Measurements from ENCODE around the gene LPAR1.

Gene LPAR1

DNA sequence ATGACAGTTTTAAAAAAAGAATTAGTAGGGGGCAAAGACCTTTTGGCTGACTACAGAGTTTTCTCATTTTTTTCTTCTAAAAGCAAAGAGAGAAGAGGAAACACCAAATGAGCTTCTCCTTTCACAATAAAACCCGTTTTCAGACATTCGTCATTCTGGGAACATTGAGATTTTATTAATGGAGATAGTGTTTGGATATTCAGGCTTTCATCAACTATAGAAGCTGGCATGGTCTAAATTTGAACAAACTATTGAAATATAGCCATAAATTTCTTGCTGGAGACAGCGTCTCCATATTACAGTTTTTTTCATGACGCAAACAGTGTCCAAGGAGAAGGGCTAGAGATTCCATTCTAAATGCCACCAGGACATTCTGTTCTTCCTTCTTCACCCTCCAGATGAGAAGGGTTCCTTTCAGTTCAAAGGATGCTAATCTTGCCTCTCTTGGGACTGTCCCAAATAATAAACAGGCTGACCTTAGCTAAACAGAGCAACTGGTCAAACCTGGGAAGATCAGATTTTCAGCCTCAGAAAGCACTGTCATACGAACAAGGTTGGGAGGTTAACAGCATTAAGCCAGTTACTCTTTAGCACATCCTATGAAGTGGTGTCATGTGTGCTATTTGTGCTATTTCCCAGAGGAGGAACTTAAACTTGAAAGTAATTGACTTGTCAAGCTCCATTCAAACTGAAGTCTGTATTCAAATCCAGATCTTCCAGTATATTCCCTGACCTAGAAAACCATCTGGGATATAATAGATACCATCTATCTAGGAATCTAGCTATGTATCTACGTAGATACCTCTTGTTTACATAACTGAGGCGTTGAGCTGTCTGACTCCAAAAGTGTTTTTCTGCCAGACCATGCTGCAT, 125.6 kb downstream of the LPAR1 start:
- DNase-seq, result no peak

DNA sequence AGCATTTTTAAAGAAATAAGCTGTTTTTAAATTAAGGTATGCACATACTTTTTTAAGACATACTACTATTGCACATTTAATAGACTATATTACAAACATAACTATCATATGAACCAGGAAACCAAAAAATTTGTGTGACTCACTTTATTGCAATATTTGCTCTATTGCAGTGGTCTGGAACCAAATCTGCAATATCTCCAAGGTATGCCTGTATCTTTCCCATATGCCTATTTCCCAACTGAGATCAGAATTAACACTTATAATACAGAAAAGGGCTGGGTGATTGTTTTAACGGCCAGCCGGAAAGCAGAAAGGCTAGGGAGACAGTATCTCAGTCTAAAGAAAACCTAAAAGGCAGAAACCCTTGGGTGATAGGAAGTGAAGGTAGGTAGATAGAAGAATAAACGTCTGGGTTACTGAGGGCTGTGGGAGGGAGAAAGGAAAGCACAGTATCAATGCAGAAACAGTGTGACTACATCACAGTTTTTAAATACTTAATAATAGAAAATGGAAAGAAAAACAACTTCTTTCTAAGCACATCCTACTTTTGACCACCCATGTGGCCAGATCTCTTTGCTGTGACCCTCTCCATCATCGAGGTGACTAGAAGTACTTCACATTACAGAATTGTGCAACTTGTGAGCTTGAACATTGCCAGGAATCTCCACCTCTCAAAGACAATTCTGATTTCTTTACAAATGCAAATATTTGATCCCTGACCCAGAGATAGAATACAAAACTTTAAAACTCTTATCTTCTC, 126.4 kb downstream of the LPAR1 start:
- no peak for DNase-seq

DNA sequence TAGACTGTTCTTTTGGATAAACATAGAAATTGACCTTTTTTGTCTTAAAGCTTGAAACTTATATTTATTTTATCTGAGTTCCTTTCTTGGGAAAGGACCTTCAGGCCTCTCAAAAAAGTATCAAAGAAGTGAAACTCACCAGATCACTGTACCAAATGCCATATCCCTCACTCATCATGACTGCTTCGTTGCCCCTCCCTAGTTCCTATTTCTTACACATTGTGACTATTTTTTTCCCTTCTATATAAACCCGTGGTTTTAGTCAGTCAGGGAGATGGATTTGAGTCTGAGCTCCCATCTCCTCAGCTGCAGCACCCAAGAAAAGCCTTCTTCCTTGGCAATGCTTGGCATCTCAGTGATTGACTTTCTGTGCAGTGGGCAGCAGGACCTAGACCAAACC, 129.4 kb downstream of the LPAR1 start:
- DNase-seq, result no peak

DNA sequence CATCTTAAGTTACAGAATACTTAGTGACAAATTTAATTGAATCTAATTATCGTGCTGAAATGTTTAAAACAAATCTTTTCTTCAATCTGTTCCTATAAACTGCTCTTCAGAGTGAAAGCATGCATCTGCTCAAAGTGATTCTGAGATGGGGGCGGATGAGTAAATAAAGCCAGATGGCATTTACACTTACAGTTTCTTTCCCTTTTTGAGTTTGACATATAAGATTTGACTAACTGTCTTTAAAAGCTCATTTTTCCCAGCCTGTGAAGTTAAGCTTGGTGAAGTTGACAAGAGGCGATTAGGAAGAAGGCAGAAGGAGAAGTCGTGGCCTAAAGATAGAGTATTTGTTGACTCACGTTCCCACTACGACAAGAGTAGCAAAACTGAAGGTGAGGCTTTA, 137.4 kb downstream of the LPAR1 start:
- DNase-seq, result no peak

DNA sequence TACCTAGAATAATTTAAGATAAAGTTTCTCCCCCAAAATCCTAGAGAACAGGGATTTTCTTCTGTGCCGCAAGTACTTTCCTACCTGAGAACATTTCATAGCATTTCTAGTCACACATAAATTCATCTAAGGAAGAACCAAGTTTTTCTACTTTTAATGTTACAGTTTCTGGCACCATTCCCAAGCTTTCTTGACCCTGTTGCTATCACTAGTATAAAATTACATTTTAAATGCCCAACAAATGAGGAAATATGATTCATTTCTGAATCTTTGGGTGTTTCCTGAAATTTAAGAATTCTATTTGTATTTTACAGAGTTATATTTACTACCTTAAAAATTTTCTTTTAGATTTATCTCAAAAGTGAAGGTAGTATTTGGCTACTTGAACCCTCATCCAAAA, 137.8 kb downstream of the LPAR1 start:
- DNase-seq, result no peak

DNA sequence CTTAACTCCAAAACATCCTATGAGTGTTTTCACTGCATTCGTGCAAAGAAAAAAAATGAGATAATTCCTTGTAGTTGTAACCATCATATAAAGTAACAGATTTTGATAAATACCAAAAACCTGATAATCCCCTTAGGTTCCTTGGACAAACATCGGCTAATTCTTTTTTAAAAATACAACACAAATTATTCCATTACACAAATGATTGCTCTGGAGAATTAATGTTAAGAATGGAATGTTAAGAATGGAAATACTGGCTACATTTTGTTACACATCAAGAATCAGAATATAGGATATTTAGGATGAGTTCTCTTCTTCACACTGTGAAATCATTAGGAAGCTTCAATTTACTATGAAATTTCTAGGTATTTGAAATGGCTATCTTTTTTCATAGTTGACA, 139.4 kb downstream of the LPAR1 start:
- DNase-seq, result no peak

GRCh38 chr9:110898358-110898757, 139.9 kb downstream of the LPAR1 start:
- DNase-seq, result no peak

DNA sequence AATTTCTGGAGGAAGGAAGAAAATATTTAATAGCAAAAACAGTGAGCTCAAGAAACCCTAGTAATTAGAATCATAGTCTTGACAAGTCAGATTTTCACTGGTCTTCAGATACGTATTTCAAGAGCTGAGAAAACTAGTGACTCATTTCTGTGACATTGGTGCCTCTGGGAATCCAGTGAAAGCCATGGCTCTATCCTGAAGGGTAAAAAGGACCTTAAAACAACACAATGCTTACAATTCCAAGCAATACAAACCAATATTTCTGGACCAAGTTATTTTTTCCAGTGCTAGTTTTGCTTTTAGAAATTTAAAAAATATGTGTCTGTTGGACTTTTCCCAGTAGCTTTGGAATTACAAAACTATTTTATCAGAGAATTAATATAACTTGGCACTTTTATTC, 140.3 kb downstream of the LPAR1 start:
- DNase-seq, result no peak

DNA sequence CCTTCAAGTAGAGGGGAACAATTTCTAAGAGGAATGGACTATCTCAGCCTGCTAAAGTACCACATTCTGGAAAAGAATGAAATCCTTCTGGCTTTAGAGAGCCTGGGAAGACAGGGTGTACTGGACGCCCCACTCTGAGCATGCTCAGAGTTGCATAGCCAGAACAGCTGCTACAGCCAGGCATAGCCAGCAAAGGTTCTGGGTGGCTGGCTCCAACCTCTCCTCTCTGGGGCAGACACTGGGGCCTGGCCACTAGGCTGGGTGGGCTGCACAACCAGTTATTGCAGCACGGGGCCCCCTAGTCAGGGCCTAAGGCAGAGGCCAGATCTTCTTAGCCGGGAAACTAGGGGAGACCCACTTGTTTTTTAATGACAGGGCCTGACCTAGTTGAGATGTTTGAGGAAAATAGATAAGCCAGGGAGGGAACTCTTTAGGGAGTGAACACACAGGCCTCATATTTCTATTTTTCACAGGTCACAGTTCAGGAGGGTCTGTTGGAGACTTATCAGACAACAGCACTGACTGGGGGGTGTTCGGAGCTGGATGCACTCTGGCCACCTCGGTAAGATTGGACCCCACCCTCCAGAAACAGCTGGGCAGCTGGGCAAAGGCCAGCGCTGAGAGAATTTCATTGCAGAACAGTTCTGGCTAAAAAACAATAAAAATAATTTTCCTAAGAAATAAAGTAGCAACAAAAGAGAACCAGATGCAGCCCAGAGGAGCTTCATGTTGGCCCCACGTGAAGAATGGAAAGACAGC, 142.9 kb downstream of the LPAR1 start:
- no peak for DNase-seq

DNA sequence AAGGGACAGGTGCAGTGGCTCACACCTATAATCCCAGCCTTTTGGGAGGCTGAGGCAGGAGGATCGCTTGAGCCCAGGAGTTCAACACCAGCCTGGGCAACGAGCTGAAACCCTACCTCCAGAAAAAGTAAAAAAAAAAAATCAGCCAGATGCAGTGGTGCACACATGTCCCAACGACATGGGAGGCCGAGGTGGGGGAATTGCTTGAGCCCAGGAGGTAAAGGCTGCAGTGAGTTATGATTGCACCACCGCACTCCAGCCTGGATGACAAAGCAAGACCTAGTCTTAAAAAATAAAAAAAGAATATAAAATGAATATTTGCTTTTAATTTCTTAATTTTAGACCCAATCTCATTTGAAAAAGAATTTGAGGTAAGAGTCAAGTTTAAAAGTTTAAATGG, 143.5 kb downstream of the LPAR1 start:
- no peak for DNase-seq

DNA sequence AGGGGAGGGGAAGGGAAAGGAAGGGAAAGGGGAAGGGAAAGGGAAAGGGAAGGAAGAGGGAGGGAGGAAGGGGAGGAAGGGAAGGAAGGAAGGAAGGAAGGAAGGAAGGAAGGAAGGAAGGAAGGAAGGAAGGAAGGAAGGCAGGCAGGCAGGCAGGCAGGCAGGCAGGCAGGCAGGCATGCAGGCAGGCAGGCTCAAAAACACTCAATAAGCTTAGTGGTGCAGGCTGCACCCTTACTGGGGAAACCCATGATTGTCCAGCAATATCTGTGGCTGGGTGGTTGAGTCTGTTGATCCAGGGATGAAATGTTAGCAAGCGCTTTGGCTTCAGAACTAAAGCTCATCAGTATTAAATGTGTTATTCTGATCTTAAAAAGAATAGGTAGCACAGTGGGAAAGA, 145.6 kb downstream of the LPAR1 start:
- no peak for DNase-seq

DNA sequence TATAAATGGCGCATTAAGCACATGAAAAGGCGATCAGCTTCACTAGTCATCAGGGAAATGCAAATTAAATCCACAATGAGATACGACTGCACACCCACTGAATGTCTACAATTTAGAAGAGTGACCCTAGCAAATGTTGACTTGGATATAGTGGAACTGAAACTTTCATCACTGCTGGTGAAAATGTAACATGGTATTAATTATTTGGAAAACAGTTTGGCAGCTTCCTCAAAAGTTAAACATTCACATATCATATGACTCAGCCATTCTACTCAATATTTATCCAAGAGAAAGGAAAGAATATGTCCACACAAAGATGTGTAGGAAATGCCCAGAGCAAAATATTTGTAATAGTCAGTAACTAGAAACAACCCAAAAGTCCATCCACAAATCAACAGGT, 146.5 kb downstream of the LPAR1 start:
- no peak for DNase-seq

DNA sequence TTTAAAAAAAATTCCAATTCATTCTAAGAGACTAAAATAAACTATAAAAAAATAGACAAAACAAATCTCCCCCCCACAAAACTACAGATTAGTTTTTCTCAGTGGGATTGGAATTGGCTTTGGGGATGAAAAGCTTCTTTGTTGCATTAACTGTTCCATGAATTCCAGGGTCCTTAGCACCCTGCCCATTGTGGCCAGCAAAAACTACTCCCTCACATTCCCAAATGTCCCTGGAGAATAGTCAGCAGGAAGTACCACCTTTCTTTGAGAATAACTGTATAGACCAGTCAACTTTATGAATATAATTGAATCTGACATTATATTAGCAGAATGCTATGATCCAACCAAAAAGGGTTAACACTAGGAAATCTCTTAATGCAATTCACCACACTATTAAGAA, 147.9 kb downstream of the LPAR1 start:
- DNase-seq, result no peak

DNA sequence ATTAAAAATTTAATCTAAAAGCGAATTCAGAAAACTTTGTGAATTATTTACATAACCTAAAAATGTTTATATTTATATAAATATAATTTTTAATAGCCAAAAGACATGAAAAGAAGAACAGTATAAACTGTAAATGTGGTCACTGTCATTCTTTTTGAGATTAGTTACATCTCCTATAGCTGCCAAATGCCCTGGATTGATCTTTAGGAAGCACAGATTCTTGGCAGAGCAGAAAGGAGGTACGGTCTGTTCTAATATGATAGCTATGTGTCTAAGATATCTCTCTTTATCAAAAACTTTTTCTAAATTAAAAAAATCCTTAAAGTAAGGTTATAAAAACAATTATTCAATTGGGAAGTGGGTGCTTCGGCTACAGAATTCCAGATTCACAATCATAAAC, 151.0 kb downstream of the LPAR1 start:
- DNase-seq, result no peak

- DNase-seq, result no peak
Observed at GRCh38 chr9:110886832-110887231, 151.4 kb downstream of the LPAR1 start.

- no peak for DNase-seq
Observed at GRCh38 chr9:110880189-110880588, 158.1 kb downstream of the LPAR1 start.

DNA sequence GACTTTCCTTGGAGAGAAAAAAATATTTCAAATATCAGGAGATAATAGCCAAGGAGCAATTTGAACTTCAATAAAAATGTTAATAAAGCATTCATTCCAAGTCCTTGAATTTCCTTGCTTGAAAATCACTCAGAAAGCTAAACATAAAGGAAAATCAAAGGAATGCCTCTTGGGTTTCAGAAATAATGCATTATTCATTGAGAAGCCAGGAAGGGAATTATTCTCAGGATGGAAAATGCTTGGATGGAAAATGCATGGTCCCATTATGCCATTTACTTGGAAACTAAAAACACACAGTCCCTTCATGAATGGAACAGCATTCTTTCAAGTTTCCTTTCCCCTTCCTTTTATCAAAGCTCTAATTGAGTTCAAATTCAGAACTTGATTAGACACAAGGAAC, 160.9 kb downstream of the LPAR1 start:
- no peak for DNase-seq

- no peak for DNase-seq
Observed at GRCh38 chr9:110876929-110877328, 161.3 kb downstream of the LPAR1 start.

DNA sequence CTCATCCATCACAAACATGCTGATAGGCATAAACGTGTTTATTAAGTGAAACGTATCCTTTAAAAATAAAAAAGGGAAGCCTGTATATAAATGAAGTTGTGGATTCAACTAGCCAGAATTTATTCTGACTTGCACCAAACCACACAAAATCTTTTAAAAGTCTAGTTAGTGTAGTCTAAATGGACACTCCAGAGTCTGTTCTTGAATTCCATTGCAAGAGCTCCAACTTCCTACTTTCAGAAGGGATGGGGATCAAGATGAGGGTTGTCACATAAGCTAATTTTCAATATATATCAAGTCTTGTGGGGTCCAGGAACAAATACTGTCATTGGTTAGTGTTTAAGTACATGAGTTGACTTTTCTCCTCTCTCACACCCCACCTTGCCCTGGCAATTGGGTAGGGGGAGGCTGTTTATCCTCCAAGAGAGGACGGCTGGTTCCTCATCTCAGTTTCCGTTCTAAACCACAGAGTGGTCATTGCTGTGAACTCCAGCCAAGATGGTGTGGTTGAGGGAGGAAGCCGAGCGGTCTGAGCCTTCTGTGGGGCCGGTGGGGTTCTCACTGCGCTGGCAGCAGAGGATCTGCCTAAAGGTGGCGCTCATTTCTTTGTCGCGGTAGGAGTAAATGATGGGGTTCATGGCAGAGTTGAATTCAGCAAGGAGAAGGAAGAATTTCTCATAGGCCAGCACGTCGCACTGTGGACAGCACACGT, 163.2 kb downstream of the LPAR1 start:
- DNase-seq, result no peak

- no peak for DNase-seq
Observed at GRCh38 chr9:110872920-110873319, 165.3 kb downstream of the LPAR1 start.

- DNase-seq, result no peak
Observed at GRCh38 chr9:110871736-110872135, 166.5 kb downstream of the LPAR1 start.

- DNase-seq, result no peak
Observed at GRCh38 chr9:110869931-110870330, 168.3 kb downstream of the LPAR1 start.

GRCh38 chr9:110864011-110864410, 174.3 kb downstream of the LPAR1 start:
- no peak for DNase-seq

All from retina (tissue), 1 donor.